ENCODE data around the gene ACOT7.
"Not testable (repeated sequence)": the region's sequence is repeated elsewhere in the genome, so short reads cannot be mapped to it uniquely, and the experiment has no call there.

Gene ACOT7

GRCh38 chr1:6336776-6337622 lies 56.6 kb downstream of the ACOT7 start:
- DNase-seq, result no peak

GRCh38 chr1:6334261-6334993 lies 59.1 kb downstream of the ACOT7 start:
- DNase-seq, result no peak

GRCh38 chr1:6332821-6333220 lies 60.7 kb downstream of the ACOT7 start:
- DNase-seq, result no peak

GRCh38 chr1:6331543-6332273 lies 61.9 kb downstream of the ACOT7 start:
- DNase-seq, result no peak

- DNase-seq, result no peak
Observed at GRCh38 chr1:6330410-6330911, 63.1 kb downstream of the ACOT7 start.

GRCh38 chr1:6329851-6330250 lies 63.7 kb downstream of the ACOT7 start:
- DNase-seq, result no peak

- no peak for DNase-seq
Observed at GRCh38 chr1:6329396-6329795, 64.2 kb downstream of the ACOT7 start.

- DNase-seq, result no peak
Observed at GRCh38 chr1:6328696-6329095, 64.9 kb downstream of the ACOT7 start.

GRCh38 chr1:6328091-6328490 lies 65.5 kb downstream of the ACOT7 start:
- no peak for DNase-seq

- DNase-seq, result no peak
Observed at GRCh38 chr1:6325482-6325881, 68.1 kb downstream of the ACOT7 start.

GRCh38 chr1:6322161-6322560 lies 71.4 kb downstream of the ACOT7 start:
- DNase-seq, result no peak

- no peak for DNase-seq
Observed at GRCh38 chr1:6321205-6321604, 72.4 kb downstream of the ACOT7 start.

GRCh38 chr1:6317098-6317760 lies 76.3 kb downstream of the ACOT7 start:
- DNase-seq, result no peak

- no peak for DNase-seq
Observed at GRCh38 chr1:6316240-6317097, 77.1 kb downstream of the ACOT7 start.

- no peak for DNase-seq
Observed at GRCh38 chr1:6314503-6314902, 79.1 kb downstream of the ACOT7 start.

- no peak for DNase-seq
Observed at GRCh38 chr1:6313393-6314200, 80.0 kb downstream of the ACOT7 start.

- DNase-seq, result no peak
Observed at GRCh38 chr1:6310116-6310848, 83.3 kb downstream of the ACOT7 start.

- no peak for DNase-seq
Observed at GRCh38 chr1:6309564-6309963, 84.0 kb downstream of the ACOT7 start.

- no peak for DNase-seq
Observed at GRCh38 chr1:6308449-6308848, 85.1 kb downstream of the ACOT7 start.

GRCh38 chr1:6307682-6308081 lies 85.9 kb downstream of the ACOT7 start:
- DNase-seq, result not testable (repeated sequence)
